OCI-LY1 (cell line): ENCODE data around the gene NDUFS8.

Source experiments
- H2AFZ ChIP-seq: fragments of 200-600 bp; sonication (generic), shearing (Covaris generic); 2 replicates; pipeline ENCODE4 v1.6.0; 2014; ENCODE audit warnings: antibody characterized with exemption, mild to moderate bottlenecking, low read length
- H3F3A ChIP-seq: fragments of 200-600 bp; sonication (generic), shearing (Covaris generic); 2 replicates; pipeline ENCODE4 v1.6.0; 2014; ENCODE audit warnings: mild to moderate bottlenecking, antibody characterized with exemption, low read length, moderate library complexity; ENCODE audit not compliant: insufficient read depth
- H3K27ac ChIP-seq: fragments of 200-600 bp; sonication (generic); 2 replicates; pipeline ENCODE4 v1.5.1; 2014; ENCODE audit warnings: low read length, mixed run types, mild to moderate bottlenecking, low read depth; ENCODE audit not compliant: poor library complexity, severe bottlenecking
- H3K27me3 ChIP-seq: fragments of 200-600 bp; sonication (generic); 2 replicates; pipeline ENCODE4 v1.6.0; 2014; ENCODE audit warnings: antibody characterized with exemption, mild to moderate bottlenecking, low read length, moderate library complexity; ENCODE audit not compliant: insufficient read depth
- H3K36me3 ChIP-seq: fragments of 200-600 bp; sonication (generic); 2 replicates; pipeline ENCODE4 v1.6.1; 2014; ENCODE audit warnings: mild to moderate bottlenecking, antibody characterized with exemption, low read length, moderate library complexity, mixed read lengths; ENCODE audit not compliant: insufficient read depth
- H3K4me1 ChIP-seq: fragments of 200-600 bp; sonication (generic); 2 replicates; pipeline ENCODE4 v1.5.1; 2014; ENCODE audit warnings: mild to moderate bottlenecking, low read length, moderate library complexity; ENCODE audit not compliant: insufficient read depth, severe bottlenecking
- H3K4me2 ChIP-seq: fragments of 200-600 bp; sonication (generic), shearing (Covaris generic); 2 replicates; pipeline ENCODE4 v1.6.1; 2014; ENCODE audit warnings: low read length
- H3K4me3 ChIP-seq: fragments of 200-600 bp; sonication (generic); 2 replicates; pipeline ENCODE4 v1.5.1; 2014; ENCODE audit warnings: low read length, low read depth, mild to moderate bottlenecking, mixed read lengths; ENCODE audit not compliant: poor library complexity, severe bottlenecking
- H3K79me2 ChIP-seq: fragments of 200-600 bp; shearing (Covaris generic); 2 replicates; pipeline ENCODE4 v1.6.1; 2016; ENCODE audit warnings: mixed run types, low read length, mixed read lengths; ENCODE audit not compliant: insufficient read depth
- H3K9ac ChIP-seq: fragments of 200-600 bp; sonication (generic), shearing (Covaris generic); 2 replicates; pipeline ENCODE4 v1.6.1; 2014; ENCODE audit warnings: mild to moderate bottlenecking, low read length, mixed read lengths
- H3K9me2 ChIP-seq: fragments of 200-600 bp; sonication (generic), shearing (Covaris generic); 2 replicates; pipeline ENCODE4 v1.6.1; 2014; ENCODE audit warnings: low read depth, mild to moderate bottlenecking, low read length, mixed read lengths
- H3K9me3 ChIP-seq: fragments of 200-600 bp; shearing (Covaris generic); 2 replicates; pipeline ENCODE4 v1.6.1; 2014; ENCODE audit warnings: low read length, mixed read lengths
- H4K20me1 ChIP-seq: fragments of 200-600 bp; sonication (generic), shearing (Covaris generic); 2 replicates; pipeline ENCODE4 v1.6.0; 2016; ENCODE audit warnings: mild to moderate bottlenecking, low read length; ENCODE audit not compliant: insufficient read depth
- CTCF ChIP-seq: fragments of 200-600 bp; sonication (generic), shearing (Covaris generic); IDR thresholded peaks from 2 replicates; pipeline ENCODE4 v1.5.1; 2017; ENCODE audit warnings: mild to moderate bottlenecking, antibody characterized with exemption, low read length, moderate library complexity, mixed read lengths
- EZH2 ChIP-seq: fragments of 200-600 bp; sonication (generic), shearing (Covaris generic); IDR thresholded peaks from 2 replicates; pipeline ENCODE4 v1.8.0; 2017; ENCODE audit warnings: borderline replicate concordance, mixed run types, mild to moderate bottlenecking, antibody characterized with exemption, low read length, moderate library complexity, mixed read lengths

The NDUFS8 gene

GRCh38 chr11:68066742-68067141 lies 36.3 kb downstream of the NDUFS8 start:
- no peak overlapping the region for H3K4me2 ChIP-seq
- H3K9me2 ChIP-seq = no peaks in the 10 kb centered on the region
- H3K36me3 ChIP-seq = peaks cover 81% of the 10 kb centered on the region
- no peak overlapping the region for H2AFZ ChIP-seq
- no peaks in the 10 kb centered on the region for H3F3A ChIP-seq
- no peaks in the 10 kb centered on the region for H3K9me3 ChIP-seq
- no peak overlapping the region for H3K9ac ChIP-seq
- no peak overlapping the region for H3K4me3 ChIP-seq
- no peaks in the 10 kb centered on the region for H3K27me3 ChIP-seq
- no peaks in the 10 kb centered on the region for H3K79me2 ChIP-seq
- H4K20me1 ChIP-seq = no peaks in the 10 kb centered on the region
- no peak for TF ChIP-seq CTCF
- no peak for TF ChIP-seq EZH2
- H3K27ac ChIP-seq = no peak overlapping the region
- H3K4me1 ChIP-seq = no peaks in the 10 kb centered on the region

GRCh38 chr11:68067991-68068390 lies 37.5 kb downstream of the NDUFS8 start:
- peaks cover 71% of the 10 kb centered on the region for H3K36me3 ChIP-seq
- no peaks in the 10 kb centered on the region for H3K9me2 ChIP-seq
- H3K4me2 ChIP-seq = no peak overlapping the region
- TF ChIP-seq EZH2 = no peak
- no peak for TF ChIP-seq CTCF
- H4K20me1 ChIP-seq = no peaks in the 10 kb centered on the region
- no peaks in the 10 kb centered on the region for H3K4me1 ChIP-seq
- no peaks in the 10 kb centered on the region for H3K9me3 ChIP-seq
- no peak overlapping the region for H3K9ac ChIP-seq
- H3K27me3 ChIP-seq = no peaks in the 10 kb centered on the region
- H3F3A ChIP-seq = no peaks in the 10 kb centered on the region
- no peak overlapping the region for H3K4me3 ChIP-seq
- no peak overlapping the region for H2AFZ ChIP-seq
- H3K79me2 ChIP-seq = no peaks in the 10 kb centered on the region
- H3K27ac ChIP-seq = no peak overlapping the region

- Histone ChIP-seq H3K4me2 (no peak overlapping the region), H3F3A (no peaks in the 10 kb centered on the region), H3K9me2 (no peaks in the 10 kb centered on the region), H2AFZ (no peak overlapping the region), H3K27ac (no peak overlapping the region), H3K79me2 (no peaks in the 10 kb centered on the region), H3K4me3 (no peak overlapping the region), H3K27me3 (no peaks in the 10 kb centered on the region), H3K36me3 (peaks cover 51% of the 10 kb centered on the region), H3K9ac (no peak overlapping the region), H3K4me1 (no peaks in the 10 kb centered on the region), H4K20me1 (no peaks in the 10 kb centered on the region), H3K9me3 (no peaks in the 10 kb centered on the region)
- TF ChIP-seq EZH2 = no peak
- TF ChIP-seq CTCF = no peak
Observed at GRCh38 chr11:68071281-68072048, 41.0 kb downstream of the NDUFS8 start.
